ENCODE measurements around the gene RNU6-1.

GRCh38 chr15:67828278-67828968, 11.4 kb downstream of the RNU6-1 start:
- TF ChIP-seq CTCF (IDR thresholded peaks at IDR 0.05) (no peak), EP300 (IDR thresholded peaks at IDR 0.05) (no peak)

All from ovary (tissue), 3 donors.